T follicular helper cell (primary cell): ENCODE data around the gene FAM43B.

ENCODE experiments used
- DNase-seq: peaks from one replicate; pipeline ENCODE4 v3.0.0-alpha.2; 2020; ENCODE audit warnings: low read depth

FAM43B gene

DNA sequence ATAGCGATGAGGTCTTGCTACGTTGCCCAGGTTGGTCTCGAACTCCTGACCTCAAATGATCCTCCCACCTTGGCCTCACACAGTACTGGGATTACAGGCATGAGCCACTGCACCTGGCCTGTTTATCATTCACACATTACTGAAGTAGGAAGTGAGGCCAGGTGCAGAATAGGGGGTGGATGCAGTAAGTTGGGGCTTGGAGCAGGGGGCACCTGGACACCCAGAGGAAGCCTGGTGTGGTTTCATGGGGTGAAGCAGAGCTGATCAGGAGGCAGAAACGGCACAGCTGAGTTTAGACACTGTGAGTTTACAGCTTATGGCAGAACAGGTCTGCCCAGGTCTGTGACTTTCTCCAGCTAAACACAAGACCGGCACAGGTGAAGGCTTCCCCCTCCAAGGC lies 41.4 kb downstream of the FAM43B start:
- DNase-seq, result no peak

DNA sequence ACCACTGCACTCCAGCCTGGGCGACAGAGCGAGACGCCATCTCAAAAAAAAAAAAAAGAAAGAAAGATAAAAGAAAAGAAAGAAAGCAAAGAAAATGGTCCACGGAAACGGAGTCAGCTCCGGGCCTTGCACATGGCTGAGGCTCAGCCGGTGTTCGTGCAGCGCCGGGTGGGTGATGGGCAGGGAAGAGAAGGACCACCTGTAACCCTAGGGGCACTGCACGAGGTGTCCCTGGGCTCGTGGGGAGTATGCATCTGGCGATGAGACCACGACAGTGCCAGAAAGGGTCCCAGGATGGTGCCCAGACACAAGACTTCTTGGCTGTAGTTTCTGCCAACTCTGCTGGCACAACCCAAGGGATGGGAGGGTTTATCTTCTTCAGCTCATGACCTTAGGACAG lies 42.4 kb downstream of the FAM43B start:
- DNase-seq, result no peak

DNA sequence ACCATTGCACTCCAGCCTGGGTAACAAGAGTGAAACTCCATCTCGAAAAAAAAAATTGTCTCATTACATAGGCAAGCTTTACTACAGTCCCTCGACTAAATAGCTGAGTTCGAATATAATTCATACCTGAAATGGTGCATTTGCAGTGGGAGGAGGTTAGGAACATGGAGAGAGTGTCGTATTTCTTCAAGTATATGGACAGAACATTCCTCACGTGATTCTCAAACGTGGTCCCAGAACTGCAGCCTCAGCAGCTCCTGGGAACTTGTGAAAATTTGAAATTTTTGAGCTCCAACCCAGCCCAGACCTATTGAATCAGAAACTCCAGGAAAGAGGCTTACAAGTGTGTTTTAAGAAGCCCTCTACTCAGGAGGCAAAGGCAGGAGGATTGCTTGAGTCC lies 43.7 kb downstream of the FAM43B start:
- no peak for DNase-seq

DNA sequence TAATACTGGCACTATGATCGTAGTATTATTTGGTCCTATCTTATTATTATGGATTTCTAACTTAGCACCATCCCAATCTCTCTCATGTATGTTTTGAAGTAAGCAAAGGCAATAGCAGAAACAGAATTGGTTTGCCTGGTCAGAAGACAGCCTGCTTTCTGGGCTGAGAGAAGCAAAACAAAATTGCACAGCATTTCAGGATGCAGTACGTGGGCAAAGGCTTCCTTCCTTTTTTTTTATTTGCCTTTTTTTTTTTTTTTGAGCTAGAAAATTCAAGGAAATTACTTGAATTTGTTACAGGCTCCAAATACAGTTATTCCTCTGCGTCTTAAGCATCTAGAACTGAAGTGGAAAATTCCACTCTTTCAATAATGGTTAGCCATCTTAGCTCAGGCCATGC lies 45.3 kb downstream of the FAM43B start:
- no peak for DNase-seq

DNA sequence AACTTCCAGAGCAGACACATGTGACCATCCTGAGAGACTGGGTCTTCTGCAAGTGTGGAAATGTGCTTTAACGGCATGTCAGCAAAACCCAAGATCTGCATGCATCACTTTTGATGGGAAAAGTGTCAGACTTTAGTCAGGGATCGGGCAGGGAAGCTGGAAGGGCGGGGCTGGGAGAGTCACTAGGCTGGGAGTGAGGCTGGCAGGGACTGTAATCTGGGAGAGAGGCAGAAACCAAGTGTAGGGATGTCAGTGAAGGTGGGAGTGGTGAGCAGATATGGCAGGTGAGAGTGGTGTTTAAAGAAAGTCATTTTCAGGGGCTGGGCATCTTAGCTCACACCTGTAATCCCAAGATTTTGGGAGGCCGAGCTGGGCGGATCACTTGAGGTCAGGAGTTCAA lies 47.8 kb downstream of the FAM43B start:
- DNase-seq, result no peak

DNA sequence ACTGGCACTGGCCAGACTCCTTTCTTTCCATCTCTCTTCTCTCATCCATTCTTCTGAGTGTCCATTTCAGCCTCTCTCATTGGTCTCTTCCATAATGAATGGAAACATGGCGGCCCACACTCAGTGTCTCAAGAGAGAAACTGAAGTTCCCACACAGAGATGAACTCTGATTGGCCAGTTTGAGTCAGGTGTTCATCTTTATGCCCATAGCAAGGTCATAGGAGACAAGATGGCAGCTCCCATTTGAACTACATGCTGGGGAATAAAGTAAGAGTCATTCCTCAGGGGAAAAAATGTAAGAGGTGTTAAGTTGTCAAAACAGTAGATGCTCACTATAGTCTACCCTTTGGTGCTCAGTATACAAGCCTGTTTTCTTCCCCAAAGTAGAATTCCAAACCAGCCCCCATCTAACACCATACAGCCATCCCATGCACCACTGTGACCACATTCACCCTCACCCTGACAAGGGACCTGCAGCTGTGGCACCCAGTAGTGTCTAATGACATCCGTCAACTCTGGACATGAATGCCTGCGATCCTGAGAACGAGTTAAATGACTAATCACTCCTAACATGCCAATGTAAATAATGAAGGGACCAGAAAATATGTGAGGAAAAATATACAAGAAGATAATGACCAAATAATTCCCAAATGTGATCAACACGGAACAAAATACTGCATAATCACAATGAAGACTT lies 48.9 kb downstream of the FAM43B start:
- DNase-seq, result no peak

DNA sequence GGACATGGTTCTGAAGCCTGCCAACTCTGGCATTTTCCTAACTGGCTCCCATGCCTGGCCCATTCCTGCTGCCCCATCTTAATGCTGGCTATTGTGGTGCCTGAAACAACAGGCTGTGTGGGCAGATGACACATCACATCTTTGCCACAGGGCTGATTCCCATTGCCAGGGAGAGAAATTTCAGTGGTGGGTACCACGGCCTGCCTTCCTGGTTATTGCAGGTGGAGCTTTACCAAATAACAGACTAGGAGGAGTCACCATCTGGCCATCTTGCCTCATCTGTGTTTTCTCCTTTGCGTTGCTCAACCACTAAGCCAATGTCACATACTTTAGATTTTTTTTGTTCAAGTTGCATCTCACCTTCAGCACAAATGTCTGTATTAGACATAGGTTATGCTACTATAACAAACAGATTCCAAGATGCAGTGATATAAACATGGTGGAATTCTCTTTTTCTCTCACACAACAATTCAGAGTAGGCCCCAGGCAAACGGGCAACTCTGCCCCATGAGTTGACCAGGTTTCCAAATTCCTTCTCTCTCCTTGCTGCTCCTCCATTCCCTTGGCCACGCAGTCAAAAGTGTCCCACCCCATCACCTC lies 50.6 kb downstream of the FAM43B start:
- no peak for DNase-seq

DNA sequence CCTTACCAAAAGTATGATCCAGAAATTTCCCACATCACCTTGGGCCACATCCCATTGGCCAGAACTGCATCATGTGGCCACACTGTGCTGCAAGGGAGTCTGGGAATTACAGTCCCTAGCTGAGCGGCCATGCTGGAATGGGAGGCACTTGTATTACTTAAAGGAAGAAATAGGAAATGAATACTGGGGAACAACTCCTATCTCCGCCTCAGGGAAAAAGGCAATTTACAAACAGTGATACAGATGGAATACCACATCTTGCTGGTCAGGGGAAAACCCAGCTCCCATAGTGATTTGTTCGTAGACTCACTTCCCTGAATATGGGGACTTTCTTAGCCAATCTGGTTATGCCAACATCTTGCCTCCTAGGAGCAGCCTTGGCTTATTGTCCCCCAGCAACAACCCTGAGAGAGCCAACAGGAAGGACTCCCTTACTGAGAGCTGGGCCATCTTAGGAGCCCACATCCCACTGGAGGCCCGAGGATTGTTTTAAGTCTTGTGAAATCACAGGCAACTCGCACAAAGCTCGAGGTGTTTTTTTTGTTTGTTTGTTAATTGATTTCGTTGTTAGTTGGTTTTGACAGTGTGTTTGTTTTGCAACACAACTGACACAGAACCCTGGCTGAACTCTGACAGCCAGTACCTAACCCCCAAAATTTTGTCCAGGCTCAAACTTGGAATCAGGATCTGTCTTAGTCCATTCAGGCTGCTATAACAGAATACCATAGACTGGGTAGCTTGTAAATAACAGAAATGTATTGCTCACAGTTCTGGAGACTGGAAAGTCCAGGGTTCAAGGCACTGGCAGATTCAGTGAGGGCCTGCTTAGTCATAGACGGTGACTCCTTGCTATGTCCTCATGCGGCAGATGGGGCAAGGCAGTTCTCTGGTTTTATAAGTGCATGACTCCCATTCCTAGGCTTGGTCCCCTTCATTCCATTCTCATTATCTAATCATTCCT lies 51.4 kb downstream of the FAM43B start:
- no peak for DNase-seq
